ENCODE data around the gene PPHLN1. TPM values are rescaled to one million over a fixed set of nuclear protein-coding genes. Genes with fewer than 3 reads are reported as not detected.

Gene PPHLN1
- polyA plus RNA-seq, 3 donors: 40.7 to 74.8 (median 68.7) TPM

GRCh38 chr12:42440608-42441007 lies 114.6 kb downstream of the PPHLN1 start:
- WGBS (ENCODE audit: insufficient coverage): 94% methylated on average over 10 of the region's 11 CpGs
- H3K36me3 ChIP-seq (replicated peaks in 1 of 2; ENCODE audit: control insufficient read depth in 1 of 2, insufficient read depth in 2 of 2, low read length in 2 of 2): peaks cover 18 to 79% of the 10 kb centered on the region in 2 donors
- H3K9me3 Mint-ChIP-seq: peaks cover 0 to 4% (median 2%) of the 10 kb centered on the region in 7 donors
- intact Hi-C loops (cut with micrococcal nuclease): no loop called here
- no peak overlapping the region for H3K4me2 ChIP-seq (replicated peaks; ENCODE audit: extremely low read depth, low read length, poor library complexity, severe bottlenecking)
- H3K27me3 Mint-ChIP-seq (ENCODE audit: low read depth in 3 of 3): peaks cover 0 to 2% (median 0%) of the 10 kb centered on the region in 3 donors
- H3K4me1 ChIP-seq (ENCODE audit: control insufficient read depth in 1 of 2, insufficient read depth in 2 of 2, low read length in 2 of 2): no peaks in the 10 kb centered on the region
- no peaks in the 10 kb centered on the region for H3K79me2 ChIP-seq (ENCODE audit: insufficient read depth, low read length)
- no peak overlapping the region for H3K4me3 Mint-ChIP-seq
- no peak overlapping the region for H2AFZ ChIP-seq (ENCODE audit: insufficient read depth, low read depth, low read length, poor library complexity, severe bottlenecking)
- DNase-seq: no peak
- H3K36me3 Mint-ChIP-seq: peaks cover 58 to 67% of the 10 kb centered on the region in 2 donors
- H3K27ac ChIP-seq (ENCODE audit: low read depth in 1 of 2, low read length in 2 of 2): no peak overlapping the region
- no peaks in the 10 kb centered on the region for H3K4me1 Mint-ChIP-seq
- no peak overlapping the region for H3K27ac Mint-ChIP-seq
- H3K9ac ChIP-seq (ENCODE audit: insufficient read depth, low read length, poor library complexity, severe bottlenecking): no peak overlapping the region
- H3K27me3 ChIP-seq (ENCODE audit: control insufficient read depth in 2 of 2, insufficient read depth in 2 of 2, low read length in 2 of 2): no peaks in the 10 kb centered on the region
- peaks cover 0 to 2% of the 10 kb centered on the region in 2 donors for H3K9me3 ChIP-seq (replicated peaks in 1 of 2; ENCODE audit: control insufficient read depth in 1 of 2, insufficient read depth in 1 of 2, low read length in 2 of 2)
- H4K20me1 ChIP-seq (ENCODE audit: insufficient read depth, low read length): no peaks in the 10 kb centered on the region
- no peak overlapping the region for H3K4me3 ChIP-seq (replicated peaks in 1 of 3; ENCODE audit: low read depth in 2 of 3, low read length in 3 of 3)
- TF ChIP-seq, protein P1, sequence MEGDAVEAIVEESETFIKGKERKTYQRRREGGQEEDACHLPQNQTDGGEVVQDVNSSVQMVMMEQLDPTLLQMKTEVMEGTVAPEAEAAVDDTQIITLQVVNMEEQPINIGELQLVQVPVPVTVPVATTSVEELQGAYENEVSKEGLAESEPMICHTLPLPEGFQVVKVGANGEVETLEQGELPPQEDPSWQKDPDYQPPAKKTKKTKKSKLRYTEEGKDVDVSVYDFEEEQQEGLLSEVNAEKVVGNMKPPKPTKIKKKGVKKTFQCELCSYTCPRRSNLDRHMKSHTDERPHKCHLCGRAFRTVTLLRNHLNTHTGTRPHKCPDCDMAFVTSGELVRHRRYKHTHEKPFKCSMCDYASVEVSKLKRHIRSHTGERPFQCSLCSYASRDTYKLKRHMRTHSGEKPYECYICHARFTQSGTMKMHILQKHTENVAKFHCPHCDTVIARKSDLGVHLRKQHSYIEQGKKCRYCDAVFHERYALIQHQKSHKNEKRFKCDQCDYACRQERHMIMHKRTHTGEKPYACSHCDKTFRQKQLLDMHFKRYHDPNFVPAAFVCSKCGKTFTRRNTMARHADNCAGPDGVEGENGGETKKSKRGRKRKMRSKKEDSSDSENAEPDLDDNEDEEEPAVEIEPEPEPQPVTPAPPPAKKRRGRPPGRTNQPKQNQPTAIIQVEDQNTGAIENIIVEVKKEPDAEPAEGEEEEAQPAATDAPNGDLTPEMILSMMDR (IDR thresholded peaks at IDR 0.05): no peak

DNA sequence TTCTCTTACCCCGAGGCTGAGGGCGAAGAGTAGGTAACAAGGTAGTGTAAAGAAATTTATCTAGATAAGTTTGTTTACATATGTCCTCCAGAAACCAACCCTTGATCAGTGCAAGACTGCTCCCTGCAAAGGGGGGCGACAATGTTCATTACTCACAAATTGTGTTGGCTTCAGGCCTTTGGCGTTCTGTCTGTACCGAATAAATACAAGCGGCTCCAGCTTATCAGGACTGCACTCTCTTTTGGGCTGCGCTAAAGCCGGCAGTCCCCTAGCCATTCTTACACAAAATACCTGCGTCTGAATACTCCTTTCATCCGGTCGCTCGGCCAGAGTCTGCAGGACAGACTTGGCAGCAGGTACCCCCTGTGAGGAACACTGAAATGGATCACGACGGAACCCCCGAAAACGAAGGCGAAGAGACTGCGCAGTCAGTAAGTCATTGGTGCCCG lies 116.4 kb downstream of the PPHLN1 start:
- H3K9me3 Mint-ChIP-seq: peaks cover 0 to 3% (median 2%) of the 10 kb centered on the region in 7 donors
- 98% methylated on average over 16 of the region's 19 CpGs for WGBS (ENCODE audit: insufficient coverage)

More for the DNA sequence above, 116.4 kb downstream of the PPHLN1 start:
- H3K4me1 Mint-ChIP-seq: no peaks in the 10 kb centered on the region
- Histone ChIP-seq H3K9me3 (replicated peaks in 1 of 2; ENCODE audit: control insufficient read depth in 1 of 2, insufficient read depth in 1 of 2, low read length in 2 of 2) (peaks cover 0 to 2% of the 10 kb centered on the region in 2 donors), H3K36me3 (replicated peaks in 1 of 2; ENCODE audit: control insufficient read depth in 1 of 2, insufficient read depth in 2 of 2, low read length in 2 of 2) (peaks cover 32 to 83% of the 10 kb centered on the region in 2 donors), H3K4me1 (ENCODE audit: control insufficient read depth in 1 of 2, insufficient read depth in 2 of 2, low read length in 2 of 2) (no peaks in the 10 kb centered on the region), H3K79me2 (ENCODE audit: insufficient read depth, low read length) (no peaks in the 10 kb centered on the region), H3K4me3 (replicated peaks in 1 of 3; ENCODE audit: low read depth in 2 of 3, low read length in 3 of 3) (no peak overlapping the region), H3K4me2 (replicated peaks; ENCODE audit: extremely low read depth, low read length, poor library complexity, severe bottlenecking) (no peak overlapping the region), H3K27ac (ENCODE audit: low read depth in 1 of 2, low read length in 2 of 2) (no peak overlapping the region), H4K20me1 (ENCODE audit: insufficient read depth, low read length) (no peaks in the 10 kb centered on the region), H3K27me3 (ENCODE audit: control insufficient read depth in 2 of 2, insufficient read depth in 2 of 2, low read length in 2 of 2) (no peaks in the 10 kb centered on the region), H3K9ac (ENCODE audit: insufficient read depth, low read length, poor library complexity, severe bottlenecking) (no peak overlapping the region), H2AFZ (ENCODE audit: insufficient read depth, low read depth, low read length, poor library complexity, severe bottlenecking) (no peak overlapping the region)
- DNase-seq: no peak
- intact Hi-C loops (cut with micrococcal nuclease): no loop called here
- H3K27me3 Mint-ChIP-seq (ENCODE audit: low read depth in 3 of 3): peaks cover 0 to 2% (median 0%) of the 10 kb centered on the region in 3 donors
- TF ChIP-seq, protein P1 (IDR thresholded peaks at IDR 0.05): no peak
- no peak overlapping the region for H3K27ac Mint-ChIP-seq
- H3K36me3 Mint-ChIP-seq: peaks cover 57 to 79% of the 10 kb centered on the region in 2 donors
- no peak overlapping the region for H3K4me3 Mint-ChIP-seq
